ENCODE results near the gene TSPO.

The TSPO gene

DNA sequence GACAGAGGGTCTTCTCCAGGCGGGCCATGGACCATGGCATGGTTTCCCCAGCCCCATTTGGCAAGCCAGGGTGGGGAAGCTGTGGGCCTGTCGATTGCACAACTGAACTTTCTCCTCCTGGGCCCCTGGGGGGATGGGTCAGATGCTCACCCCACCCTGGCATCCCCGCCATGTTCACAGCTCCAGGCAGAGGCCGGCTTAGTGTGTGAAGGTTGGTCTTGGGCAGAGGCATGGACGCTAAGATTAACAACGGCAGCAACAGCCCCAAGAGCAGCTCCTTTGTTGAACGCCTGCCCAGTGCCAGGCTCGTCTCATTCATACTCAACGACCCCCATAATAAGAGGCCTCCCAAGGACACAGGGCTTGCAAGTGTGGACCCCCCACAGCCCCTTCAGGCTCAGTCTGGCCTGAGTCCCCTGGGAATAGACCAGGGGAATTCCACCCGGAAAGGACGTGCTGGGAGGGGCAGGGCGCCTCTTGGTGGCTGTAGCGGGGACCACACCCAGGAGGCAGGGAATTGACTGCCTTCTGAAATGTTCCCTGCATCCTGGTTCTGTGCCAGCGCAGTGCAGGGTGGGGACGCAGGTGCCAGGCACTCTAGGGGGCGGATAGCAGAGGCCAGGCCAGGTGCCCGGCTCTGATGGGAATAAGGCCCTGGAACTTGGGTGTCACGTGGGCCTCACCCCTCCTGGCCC, 8.3 kb downstream of the TSPO start:
- DNase-seq (ENCODE audit: low read depth, low spot score), result no peak

DNA sequence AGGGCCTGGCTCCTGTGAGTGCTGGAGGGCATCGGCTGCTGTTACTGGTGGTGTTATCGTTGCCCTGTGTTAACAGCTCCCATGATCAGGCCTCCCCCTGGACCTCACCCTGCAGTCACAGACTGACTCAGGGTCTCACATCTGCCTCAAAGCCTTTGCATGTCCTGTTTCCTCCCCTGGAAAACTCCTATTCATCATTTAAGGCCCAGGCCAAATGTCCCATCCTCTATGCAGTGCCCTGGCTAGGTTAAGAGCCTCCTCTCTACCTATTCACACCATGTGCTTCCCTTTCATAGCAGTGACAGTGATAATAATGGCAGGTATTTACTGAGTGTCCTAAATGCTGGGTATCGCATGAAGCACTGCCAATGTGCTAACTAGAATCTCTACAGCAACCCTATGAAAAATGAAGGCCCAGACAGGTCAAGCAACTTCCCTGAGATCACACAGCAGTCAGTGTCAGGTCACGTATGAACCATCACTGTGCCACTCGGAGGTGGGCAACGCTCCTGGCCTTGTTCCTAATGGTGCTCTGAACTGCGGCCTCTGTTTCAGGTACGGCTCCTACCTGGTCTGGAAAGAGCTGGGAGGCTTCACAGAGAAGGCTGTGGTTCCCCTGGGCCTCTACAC, 9.3 kb downstream of the TSPO start:
- DNase-seq (ENCODE audit: low read depth, low spot score), result no peak

DNA sequence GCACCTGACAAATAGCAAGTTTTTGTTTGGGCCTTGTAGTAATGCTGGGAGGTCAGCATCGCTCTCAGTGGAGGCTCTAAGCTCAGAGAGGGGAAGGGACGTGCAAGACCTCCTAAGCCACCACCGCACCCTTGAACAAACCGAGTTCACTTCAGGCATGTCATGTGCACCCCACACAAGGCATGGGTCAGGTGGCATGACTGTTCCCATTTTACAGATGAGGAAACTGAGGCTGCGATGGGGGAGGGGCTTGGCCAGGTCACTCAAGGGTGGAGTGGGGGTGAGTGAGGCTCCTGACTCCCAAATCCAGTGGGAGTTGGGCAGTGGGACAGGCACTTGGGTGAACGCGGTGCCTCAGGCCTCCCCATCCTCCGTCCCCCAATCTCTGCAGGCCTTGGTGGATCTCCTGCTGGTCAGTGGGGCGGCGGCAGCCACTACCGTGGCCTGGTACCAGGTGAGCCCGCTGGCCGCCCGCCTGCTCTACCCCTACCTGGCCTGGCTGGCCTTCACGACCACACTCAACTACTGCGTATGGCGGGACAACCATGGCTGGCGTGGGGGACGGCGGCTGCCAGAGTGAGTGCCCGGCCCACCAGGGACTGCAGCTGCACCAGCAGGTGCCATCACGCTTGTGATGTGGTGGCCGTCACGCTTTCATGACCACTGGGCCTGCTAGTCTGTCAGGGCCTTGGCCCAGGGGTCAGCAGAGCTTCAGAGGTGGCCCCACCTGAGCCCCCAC, 11.2 kb downstream of the TSPO start:
- DNase-seq (ENCODE audit: low read depth, low spot score), result no peak

DNA sequence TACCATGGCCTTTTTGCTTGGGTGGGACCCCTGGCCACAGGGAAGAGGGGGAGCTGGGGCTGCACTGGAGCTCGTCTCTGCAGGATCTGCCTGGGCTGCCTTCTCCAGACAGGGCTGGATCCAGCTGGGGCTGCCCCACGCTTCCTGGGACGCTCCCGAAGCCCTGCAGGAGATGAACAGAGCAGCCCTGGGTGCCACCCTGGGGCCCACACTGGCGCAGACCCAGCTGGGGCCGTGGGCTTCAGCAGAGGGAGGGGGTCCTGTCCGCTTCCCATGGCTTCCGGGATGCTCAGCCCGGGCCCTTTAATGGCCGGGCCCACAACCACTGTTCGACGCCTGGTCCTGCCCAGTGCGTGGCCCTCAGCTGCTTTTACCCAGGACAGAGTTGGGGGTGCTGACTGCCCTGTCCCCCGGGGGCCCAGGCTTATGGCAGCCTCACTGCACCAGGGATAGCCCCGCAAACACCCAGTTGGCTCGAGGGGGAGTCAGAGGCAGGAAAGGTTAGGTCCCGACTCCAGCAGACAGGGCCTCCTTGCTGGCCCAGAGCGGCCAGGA, 12.0 kb downstream of the TSPO start:
- no peak for DNase-seq (ENCODE audit: low read depth, low spot score)

DNA sequence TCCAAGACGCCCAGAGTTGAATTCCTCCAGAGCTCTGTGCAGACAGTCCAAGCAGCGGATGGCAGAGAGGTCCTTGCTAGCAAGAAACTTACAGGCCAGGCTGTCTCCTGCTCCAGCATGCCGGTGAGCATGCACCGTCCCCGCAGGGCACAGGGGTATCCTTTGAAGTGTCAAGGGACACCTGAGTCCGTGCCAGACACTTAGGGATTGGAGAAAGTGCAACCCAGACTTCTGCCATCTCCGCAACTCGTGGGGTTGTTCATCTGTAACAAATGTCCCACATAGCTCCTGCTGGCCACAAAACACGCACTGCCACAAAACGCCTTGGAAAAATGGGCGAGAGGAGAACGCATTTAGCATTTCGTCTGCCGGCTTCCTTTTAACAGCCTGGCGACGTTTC, 13.3 kb downstream of the TSPO start:
- no peak for DNase-seq (ENCODE audit: low read depth, low spot score)

DNA sequence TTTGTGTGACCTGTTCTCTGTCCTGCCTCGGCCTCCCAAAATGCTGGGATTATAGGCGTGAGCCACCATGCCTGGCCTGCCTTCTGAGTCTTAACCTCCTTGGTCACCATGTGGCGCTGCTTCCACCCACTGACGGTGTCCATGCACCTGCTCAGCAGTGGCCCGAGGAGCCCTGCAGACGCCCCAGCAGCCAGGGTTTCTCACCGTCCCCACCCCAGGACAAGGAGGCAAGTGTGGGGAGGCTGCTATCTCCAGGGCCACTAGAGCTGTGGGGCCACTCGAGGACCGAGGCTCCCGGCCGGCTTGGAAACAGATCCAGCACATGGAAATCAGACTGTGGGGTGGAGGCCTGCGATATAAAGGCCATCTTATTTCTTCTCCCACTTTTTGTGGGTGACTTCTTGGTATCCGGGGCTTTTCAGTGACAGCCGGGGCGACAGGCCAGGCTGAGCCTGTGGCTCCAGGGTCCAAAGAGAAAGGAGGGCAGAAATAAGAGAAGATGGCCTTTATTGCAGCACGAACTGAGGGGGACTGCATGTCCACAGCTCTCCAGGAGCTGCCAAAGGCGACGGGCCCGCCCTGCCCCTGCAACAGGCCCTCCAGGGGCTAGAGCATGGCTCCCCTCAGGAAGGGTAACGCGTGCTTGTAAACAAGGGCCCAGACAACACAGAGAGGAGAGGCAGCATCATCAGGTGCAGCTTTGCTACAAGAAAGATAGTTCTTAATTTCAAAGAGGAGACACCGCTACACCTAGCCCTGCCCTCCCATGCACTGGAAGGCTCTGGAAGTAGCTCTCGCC, 15.0 kb downstream of the TSPO start:
- DNase-seq (ENCODE audit: low read depth, low spot score), result no peak

DNA sequence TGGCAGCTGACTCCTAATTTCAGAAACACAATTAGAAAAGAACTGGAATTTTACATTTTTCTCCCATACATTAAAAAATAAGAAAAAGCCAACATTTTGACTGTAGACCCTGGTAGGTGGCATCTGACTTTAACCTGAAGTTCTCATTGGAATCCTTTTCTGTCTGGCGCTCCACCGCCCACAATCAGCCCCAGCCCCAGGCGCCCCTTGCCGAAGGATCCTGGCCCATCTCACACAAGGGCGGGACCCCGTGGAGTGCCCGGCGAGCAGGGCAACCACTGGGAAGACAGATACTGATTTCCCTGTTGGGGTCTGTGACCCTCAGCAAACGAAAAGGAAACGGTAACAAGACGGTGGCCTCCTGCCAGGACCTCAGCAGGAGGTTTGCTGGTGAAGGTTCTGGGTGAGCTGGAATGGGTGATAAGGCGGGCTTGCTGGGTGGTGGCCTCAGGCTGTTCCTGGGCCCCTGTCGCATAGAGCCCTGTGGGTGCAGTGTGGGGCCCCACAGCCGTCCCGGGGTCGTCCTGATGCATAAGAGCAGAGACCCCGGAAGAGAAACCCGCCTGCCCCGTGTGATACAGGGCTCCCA, 15.7 kb downstream of the TSPO start:
- no peak for DNase-seq (ENCODE audit: low read depth, low spot score)

DNA sequence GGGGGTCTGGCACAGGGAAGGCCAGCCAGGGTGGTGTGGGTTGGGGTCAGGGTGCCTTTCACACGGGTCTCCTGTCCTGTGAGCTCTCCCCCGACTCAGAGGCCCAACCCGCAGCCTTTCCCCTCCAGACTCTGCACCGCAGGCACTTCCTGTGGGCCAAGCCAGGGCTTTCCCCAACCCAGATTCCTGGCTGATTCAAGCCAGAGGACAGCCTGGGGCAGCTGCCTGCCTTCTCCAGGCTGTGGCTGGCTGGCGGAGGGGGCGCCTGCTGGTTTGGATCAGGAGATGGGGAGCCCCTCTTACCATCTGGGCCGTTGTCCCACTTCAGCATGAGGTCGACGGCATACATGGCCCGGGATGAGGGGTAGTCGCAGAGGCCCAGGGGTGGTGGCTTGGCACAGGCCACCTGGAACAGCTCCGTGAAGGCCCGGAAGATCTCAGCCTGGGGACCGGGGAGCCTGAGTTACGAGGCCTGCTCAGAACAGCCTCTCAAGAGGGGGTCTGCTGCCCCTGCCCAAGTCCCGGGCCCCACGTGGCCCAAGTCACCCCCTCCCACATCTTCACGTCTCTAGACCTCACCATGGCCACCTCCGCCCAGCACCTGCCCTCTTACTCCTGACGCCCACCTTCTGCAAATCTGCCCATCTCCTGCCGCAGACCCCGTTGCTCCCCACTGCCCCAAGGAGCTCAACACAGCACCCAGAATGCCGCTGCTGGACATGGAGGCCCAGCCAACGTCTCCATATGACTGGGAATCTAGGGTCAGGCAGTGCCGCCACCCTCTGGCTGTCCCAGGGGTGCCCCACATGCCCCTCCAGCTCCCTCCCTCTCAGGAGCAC, 17.3 kb downstream of the TSPO start:
- DNase-seq (ENCODE audit: low read depth, low spot score), result no peak

DNA sequence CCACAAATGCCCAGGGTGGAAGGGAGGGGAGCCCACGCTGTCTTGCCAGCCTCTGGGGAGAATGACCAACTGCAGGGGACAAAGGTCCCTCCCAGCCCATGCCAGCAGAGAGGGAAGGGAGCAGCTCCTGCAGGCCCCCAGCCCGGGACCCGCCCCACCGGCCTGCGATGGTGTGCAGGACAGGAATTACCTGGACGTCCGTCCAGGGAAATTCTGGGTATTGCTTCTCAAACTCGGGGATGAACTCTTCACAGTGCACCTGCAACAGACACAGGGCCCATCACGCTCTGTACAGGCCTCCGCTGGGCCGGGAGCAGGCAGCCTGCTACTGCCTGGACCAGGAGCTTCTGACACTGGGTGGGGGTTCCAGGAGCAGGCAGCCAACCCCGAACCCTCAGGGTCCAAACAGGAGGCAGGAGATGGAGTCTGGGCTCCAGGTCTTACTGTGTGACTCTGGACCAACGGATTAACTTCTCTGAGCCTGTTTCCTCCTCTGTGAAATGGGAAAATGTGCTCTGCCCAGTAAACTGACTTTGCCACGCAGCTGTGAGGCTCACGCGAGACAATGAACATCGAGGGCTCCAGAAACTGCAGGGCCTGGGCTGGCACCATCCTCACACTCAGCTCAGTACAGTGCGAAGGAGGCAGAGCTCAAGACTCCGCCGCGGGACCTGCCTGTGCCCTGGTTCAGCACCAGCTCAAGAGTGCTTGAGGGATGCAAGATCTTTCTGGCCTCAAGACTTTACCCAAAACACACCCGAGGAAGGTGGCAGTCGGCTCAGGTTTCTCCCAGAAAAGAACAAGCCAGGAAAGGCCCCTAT, 18.2 kb downstream of the TSPO start:
- no peak for DNase-seq (ENCODE audit: low read depth, low spot score)

DNA sequence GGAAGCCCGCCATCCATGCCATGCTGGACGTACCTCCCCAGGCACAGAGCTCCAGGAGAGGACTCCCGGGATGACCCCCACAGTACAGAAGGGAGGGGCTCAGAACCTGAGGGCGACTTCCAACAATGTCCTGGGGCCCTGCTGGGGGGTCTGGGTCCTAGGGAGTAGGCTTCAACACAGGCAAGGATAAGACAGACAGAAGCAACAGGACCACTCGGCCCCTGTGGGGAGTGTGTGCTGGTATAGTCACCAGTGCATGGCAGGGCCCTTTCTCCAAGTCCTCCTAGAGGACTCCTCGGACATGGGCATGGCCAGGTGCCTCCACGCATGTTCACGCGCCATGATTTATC, 18.7 kb downstream of the TSPO start:
- no peak for DNase-seq (ENCODE audit: low read depth, low spot score)

DNA sequence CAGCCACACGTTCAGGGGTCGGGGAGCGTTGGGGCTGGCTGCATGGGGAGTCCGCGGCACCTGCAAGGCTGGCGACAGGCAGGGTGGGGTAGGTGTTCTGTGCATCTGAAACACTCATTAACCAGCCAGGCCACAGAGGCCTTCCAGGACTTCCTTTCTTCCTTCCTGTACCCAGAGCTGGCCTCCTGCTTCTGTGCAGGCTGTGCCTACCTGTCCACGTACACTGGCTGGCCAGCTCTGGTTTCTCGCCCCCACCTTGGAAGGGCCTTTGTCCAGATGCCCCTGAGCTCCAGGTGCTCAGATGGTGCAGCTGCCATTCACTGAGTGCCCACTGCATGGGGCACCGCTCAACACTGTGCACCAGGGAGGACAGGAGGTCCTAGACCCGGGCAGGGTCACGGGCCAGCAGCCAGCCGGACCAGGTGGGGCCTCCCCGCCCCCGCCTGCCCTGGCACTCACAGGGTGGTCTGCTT, 19.7 kb downstream of the TSPO start:
- DNase-seq (ENCODE audit: low read depth, low spot score), result no peak

DNA sequence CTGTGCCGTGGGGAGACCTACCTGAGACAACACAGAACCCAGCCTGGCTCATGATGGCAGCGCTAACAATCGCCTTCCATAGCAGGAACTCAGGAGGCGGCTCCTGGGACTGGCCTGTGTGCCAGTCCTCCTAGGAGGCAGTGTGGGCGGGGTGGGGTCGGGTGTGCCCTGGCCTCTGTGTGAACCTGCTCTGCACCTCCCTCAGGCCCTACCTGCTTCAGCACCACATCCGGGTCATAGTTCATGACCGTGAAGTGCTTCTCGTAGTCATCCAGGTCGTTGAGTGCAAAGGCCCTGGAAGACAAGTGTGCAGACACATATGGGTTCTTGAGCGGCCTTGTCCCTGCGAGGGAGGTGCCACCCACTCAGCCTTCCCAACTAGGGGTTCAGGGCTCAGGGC, 20.2 kb downstream of the TSPO start:
- no peak for DNase-seq (ENCODE audit: low read depth, low spot score)

DNA sequence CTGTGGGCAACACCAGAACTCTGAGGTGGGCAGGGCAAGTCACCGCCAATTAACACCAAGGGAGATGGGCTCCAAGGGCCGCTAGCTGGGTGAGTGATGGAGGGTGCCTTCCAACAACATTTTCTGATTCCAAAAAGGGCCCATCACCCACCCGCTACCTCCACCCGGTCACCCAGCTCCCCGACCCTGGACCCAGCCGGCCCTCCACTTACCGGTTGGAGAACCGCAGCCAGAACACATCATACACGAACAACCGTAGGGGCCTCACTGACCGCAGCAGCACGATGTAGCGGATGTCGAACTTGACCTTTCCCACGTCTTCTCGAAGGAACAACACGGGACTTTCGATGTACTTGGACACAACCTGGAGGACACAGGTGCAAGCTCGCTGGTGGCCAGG, 20.8 kb downstream of the TSPO start:
- no peak for DNase-seq (ENCODE audit: low read depth, low spot score)

DNA sequence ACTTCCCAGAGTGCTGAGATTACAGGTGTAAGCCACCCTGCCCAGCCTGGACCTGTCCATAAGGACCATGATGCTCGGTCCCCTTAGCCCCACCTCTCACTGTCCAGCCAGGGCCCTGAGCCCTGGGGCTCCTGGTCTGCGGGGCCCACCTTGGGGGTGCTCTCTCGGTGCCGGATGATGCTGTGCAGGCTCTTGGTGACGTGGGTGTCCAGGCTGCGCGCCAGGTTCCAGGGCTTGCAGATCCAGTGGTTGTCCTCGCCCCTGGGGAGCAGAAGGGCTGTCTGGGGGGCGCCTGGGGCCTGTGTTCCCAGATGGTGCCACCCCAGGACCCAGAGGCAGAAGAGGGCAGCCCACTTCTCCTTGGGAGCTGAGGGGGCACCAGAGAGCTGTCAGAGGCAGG, 22.2 kb downstream of the TSPO start:
- no peak for DNase-seq (ENCODE audit: low read depth, low spot score)

DNA sequence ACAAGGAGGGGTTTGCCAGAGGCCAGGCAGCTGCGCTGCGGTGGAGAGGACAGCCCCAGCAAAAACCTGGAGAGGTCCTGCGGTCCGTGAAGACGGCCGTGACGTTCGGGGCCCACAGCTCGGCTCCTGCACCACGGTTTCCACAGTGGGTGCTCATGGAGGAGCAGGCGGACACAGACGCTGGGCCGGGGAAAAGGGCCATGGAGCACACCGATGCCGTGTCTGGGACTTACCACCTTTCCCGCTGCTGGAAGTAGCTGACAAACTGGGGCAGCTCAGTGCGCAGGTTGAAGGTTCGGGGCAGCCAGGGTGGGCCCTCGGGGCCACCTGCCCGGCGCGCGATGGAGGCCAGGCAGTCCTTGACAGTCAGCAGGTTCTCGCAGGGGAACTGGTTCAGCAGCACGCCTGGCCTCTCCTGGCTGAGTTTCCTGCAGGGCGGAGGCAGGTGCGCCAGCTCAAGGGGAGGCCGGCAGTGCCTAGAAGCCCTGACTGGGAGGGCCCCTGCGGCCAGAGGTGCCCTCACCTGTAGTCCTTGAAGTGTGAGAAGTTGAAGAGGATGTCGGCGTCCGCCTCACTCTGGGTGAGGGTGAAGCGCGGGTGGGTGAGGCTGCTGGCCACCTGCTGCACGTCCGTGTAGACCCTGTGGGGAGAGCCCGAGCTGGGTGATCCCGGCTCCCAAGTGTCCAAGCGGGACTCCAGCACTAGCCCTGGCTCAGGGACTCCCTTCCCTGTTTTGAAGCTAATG, 22.8 kb downstream of the TSPO start:
- no peak for DNase-seq (ENCODE audit: low read depth, low spot score)

DNA sequence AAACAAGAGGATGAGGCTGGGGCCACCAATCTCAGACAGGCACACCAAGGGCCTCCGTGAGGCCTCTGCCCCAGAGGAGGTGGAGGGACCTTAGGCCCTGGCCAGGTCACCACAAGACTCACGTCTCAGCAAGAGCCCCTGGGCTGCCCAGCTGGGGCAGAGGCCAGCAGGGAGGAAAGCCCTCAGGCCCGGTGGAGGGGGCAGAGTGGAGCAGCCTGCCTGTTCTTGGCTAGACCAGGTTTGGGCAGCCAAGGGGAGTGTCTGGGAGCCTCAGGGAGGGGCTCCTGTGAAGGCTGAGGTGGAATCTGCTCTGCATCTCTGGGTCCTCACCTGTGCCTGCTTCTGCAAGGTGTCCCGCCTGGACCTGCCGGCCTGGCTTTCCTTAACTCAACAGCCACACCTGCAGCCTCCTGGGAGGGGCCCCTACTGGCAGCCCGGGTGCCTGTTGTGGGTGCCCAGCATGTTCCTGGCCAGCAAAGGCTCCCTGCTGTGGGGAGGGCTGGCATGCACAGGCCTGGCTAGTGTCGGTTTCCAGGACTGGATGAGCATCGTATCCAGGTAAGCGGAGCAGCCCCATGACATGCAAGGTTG, 23.7 kb downstream of the TSPO start:
- no peak for DNase-seq (ENCODE audit: low read depth, low spot score)

DNA sequence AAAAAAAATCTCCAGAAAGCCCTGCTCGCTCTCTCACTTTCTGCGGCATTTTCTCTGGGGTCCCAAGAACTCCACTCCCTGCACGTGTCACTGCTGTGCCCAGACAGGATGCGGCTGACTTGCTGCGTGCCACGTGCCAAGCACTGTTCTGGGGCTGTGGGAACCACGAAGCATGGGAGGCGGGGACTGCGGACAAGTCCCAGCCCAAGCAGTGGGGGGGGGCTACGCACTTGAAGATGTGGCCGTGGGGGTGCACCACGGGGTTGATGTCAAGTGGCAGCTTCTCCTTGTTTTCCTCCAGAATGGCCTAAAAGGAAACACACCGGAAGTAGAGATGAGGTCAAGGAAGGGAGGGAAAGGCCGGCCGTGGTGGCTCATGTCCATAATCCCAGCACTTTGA, 24.7 kb downstream of the TSPO start:
- DNase-seq (ENCODE audit: low read depth, low spot score), result no peak

DNA sequence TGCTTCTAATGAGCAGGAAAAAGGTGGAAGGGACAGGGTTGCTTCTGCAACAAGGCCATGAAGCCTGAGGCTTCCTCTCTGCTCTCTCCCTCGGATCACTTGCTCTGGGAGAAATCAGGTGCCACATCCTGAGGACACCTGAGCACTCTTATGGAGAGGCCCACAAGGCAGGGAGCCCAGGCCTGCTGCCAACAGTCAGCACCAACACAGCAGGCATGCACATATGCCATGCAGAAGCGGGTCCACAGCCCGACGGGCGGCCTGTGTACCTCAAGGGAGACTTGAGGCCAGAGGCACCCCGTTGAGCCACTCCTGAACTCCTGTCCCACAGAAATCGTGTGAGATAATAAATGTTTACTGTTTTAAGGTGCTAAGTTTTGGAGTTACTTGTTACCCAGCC, 26.1 kb downstream of the TSPO start:
- DNase-seq (ENCODE audit: low read depth, low spot score), result no peak
